HG02852 (cell line): ENCODE data around the gene SEMA3C.

Source experiments
- ATAC-seq: cut with Tn5 transposase; IDR thresholded peaks from one replicate; pipeline ENCODE4 v1.9.1; 2021; ENCODE audit warnings: mild to moderate bottlenecking, moderate library complexity; ENCODE audit not compliant: unreplicated experiment

Gene SEMA3C

DNA sequence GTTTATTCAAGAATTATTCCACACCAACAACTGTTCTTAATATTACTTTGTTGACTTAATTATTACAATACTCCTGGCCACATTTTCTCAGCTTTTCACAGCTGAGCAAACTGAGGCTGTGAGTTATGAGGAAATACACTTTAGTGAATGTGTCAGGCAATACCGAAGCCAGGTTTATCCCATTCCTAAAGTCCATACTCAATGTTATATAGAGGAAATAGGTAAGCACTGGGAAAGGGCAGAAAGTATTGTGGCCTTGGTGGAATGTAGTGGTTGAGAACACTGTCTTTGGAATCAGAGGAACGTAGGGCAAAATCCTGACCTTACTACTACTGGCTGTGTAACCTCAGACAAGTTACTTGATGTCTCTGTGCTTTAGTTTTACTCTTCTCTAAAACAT lies 169.6 kb downstream of the SEMA3C start:
- no peak for ATAC-seq

DNA sequence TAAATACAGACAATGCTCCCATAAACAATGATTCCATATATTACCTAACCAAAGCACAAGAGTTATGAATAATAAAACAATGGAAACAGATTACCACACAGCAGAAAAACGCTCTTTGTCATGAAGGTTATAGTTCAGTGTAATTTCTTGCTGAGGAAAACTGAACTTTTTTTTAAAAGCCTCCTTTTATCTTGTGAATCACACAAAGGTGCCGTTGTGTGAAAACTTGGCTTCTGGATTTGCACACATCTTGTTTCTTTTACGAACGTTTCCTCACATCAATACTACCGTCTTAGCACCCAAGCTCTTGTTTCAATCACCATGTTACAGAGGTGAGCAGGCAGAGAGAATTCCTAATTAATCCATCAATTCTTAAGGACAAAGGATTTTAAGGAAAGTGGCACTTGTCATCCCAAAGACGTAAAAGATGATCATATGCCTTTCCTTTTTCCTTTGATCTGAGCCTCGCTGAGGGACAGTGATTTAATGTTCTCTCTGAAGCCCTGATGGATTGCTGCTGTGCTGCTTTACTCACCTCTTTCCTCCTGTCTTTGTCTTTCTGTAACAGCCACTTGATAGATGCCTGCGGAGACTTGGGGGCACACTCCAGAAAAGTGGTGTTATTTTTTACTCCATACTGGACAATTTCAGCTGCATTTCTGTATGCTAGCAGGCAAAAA lies 170.3 kb downstream of the SEMA3C start:
- no peak for ATAC-seq

DNA sequence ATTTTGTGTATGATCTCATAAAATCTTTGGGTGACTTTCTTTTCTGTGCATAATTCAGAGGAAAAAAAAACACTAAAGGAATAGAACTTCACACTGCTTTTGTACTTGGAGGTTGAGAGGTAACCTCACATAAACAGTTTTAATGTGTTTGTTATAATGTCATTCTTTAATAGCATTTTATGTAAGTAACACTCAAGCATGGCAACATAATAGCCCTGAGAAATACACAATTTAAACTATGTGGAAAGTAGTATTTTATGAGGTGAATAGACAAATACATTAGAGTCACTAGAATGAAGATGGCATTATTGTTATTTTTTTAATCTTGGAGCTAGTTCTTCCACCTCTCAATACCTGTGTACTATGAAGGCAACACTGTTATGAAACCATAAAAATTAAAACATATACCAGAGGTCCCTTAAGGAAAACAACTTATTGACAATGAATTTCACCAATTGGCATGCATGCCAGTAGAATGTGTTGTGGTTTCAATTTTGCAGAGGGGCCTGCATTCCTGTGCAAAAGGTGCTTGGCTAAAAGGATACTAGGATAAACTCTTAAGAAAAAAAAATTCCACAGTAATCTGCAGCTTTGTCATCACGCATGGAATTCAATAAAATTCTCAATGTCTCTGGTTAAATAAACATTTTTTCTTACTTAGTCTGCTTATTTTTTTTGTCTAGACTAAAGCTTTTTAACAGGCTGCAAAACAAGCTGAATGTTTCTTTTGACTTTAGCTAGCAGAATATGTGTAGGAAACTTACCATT lies 177.9 kb downstream of the SEMA3C start:
- ATAC-seq: no peak

DNA sequence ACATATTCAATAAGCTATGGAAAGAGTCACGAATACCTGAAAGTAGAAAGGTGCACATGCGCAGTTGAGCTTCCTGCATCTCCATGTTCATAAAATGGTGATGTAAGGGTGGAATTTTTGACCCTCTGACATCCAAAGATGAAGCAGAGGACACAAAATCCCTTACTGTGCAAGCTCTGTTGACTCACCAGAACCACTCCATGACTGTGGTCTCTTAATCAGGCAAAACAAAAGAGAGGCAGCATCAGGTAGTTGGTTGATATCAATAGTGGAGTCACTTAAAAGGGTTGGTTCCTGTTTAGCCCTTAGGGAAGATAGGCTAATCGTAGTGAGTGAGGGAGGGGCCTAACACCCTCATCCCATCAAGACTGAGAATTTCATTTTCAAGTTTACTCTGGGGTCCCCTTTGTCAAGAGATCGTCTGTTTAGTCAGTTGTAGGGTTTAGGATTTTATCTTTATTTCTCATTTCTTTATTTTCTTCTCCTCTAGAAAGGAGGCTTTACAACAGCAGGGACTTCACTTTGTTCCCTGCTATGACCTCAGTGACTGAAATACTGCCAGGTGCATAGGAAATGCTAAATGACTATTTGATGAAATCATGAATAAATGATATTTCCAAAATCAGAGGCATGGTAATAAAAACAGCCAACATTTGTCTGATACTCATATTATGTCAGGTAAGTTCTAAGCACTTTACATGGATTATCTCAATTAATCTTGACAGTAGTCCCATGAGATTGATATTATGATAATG lies 182.3 kb downstream of the SEMA3C start:
- no peak for ATAC-seq

DNA sequence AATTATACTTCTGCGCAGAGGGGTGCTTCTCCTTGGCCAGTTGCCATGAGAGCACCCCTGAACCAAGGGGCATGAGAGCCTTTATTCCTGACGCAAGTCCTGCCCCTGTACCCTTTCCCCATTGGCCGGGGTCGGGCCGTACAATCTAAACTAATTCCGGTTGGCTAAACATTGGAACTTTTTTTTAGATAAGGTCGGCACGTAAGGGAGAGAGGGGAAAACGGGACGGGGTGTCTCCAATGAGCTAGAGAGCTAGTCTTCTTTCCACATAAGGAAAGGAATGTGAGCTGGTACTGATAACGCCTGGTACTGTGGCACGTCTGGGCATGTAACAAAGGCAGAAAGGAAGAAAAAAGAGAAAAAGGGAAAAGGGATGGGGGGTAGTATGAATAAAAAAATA lies 183.5 kb downstream of the SEMA3C start:
- no peak for ATAC-seq

DNA sequence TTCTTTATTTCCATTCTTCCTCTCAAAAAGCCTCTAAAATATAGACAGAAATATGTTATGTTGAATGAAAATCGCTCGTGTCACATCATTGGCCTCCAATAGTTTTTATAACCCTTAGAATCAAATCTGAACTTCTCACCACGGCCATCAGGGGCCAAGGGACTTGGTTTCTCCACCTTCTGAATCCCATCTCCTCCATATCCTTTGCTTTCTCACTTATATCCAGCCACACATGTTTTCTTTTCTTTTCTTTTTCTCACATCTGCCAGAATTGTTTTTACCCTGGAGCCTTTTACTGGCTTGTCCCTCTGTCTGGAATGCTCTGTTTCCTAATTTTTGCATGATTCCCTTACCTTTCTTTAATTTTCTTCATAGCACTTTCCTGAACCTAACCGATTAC lies 184.8 kb downstream of the SEMA3C start:
- ATAC-seq: no peak

DNA sequence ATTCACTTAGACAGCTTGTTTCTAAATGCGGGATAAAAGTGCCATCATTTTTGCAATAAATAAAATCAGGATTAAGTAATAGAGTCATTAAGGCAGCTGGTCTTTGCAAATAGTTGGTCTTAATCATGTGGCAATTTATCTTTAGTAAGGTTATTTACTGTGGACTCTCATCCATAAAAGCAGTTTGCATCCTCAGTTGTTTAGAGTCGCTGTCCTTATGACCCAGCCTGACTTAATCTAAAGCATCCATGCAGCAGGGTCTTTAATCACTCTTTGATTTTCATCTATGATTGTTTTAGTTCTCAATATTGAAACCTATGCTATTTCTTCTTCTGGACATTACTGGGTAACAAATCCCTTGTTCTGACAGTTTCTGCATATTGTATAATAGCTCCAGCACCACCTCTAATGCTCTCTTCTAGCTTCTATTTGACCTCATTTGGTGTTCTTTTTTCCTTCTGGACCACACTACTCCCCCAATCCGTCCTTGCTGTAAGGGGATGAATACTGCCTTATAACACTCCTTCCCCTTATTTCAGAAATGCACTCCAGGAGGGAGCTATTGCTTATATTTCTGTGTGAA lies 185.4 kb downstream of the SEMA3C start:
- ATAC-seq: no peak

DNA sequence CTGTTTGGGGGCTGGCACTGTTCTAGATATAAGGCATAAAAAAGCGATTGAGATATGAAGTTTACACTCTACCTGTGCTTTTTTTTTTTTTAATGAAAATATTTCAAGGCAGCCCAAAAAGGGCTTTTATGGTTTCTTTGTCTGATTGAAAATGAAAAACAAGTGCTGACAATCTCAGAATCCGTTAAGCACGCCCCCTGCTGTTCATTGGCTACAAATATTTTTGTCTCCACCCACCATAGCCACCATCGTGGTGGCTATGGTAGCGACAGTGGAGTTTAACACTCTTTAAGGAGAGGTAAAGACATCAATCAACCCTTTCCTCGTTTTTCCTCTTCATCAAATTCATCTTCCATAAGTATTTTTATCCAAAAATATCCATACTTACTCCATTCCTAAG lies 186.2 kb downstream of the SEMA3C start:
- ATAC-seq: no peak

DNA sequence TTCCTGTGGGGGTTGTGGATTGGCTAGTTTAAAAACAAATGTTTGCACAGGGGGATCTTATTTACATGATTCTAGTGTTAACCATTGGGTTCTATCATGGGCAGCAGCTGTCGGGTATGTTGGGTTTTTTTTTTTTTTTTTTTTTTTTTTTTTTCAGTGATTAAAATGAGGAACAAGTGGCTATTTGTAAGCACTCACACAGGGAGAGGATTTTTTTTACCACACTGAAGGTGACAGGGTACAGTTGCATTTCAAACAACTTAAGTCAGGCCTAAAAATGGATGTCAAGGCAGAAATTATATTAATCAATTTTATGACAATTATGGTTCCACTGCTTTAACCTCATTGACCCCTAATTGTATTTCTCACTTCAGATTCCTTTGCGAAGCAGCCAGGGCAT lies 187.6 kb downstream of the SEMA3C start:
- no peak for ATAC-seq

DNA sequence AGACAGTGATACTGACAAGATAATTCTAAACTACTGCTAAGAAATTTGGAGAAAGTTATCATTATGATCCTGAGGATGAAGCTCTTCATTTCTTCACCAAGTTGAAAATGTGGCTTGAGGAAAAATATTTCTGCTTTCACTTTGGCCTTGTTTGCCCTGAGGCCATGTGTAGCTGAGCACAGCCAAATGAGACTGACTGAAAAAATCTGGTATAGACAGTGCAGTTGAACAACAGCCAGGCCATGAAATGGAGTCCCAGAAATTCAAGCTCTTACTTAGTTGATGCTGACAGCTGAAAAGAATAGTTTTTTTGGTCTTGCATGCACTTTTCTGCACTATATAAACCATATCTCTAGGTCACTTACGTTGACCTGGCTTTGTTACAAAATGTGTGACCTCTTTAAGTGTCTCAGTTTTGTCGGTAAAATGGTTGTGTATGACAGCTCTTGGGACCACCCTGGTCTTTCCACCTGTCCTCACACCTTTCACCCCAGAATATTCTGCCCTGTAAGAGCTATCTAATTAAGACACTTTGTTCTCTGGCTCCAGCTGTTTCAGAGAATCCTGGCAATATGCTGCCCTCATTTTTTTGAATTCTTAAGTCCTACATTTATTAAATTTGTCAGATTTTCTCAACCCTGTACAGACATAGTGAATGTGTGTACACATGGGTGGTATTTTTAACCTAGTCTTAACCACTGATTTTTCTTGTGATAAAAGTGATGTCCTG lies 189.1 kb downstream of the SEMA3C start:
- ATAC-seq: no peak

DNA sequence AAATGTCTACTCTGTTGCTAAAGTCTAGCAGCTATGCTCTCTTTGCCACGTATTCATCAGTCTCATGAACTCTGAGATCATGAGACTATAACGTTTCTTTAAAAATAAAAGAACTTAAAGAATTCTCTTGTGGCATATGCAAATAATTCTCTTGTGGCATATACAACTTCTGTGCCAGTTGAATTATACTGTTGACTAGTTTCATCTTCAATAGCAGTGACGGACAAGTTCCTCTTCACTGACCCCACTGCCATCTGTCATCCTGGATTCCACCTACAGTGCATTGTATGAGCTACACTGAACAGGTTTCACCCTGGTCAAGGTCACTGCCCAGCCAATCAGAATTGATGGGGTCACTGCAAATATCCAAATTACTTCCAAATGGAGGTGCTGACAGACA lies 192.2 kb downstream of the SEMA3C start:
- no peak for ATAC-seq

DNA sequence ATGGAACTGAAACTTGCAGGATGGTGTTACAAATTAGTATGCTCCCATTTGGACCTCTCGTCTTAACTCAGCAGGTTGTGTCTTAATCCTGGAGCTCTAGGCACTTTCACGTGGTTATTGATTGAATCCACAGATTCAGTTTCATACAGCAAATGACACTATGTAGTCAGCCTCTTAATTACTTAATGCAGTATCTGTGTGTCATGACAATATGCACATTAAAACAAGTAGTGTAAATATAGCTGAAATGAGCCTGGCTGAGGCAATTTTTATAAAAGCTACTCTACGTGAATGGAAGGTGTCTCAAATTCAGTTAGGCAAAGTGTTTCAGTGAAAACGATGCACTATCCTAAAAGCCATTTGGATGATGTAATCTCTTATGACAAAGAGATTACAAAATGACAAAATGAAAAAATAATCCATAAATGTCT lies 193.7 kb downstream of the SEMA3C start:
- no peak for ATAC-seq

DNA sequence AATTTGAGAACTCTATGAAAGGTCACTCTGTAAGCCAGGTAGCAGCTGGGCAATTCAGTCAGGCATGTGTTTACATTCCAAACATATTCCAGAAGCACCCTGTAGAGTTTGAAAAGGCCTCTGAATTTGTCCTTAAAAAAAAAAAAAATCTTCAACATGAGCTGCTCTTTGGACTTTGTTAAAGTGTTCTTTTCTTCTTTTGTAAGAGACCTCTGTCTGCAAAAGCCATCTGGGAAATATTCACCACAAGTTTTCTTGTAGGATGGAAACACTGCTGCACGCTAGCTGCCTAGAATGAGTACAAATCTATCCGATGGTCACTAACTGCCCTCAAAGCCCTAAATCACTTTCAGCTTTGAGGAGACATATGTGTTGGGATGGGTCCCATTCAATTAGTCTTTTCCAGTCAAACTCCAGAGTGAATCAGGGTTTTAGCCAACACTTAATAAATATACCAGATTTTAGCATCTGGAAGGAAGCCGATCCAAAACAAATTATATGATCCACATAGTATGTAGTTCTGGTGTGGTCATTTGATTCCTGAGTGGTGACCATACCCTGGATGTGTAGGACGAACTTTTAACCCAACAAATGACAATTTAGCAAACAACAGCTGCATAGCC lies 194.5 kb downstream of the SEMA3C start:
- ATAC-seq: no peak

DNA sequence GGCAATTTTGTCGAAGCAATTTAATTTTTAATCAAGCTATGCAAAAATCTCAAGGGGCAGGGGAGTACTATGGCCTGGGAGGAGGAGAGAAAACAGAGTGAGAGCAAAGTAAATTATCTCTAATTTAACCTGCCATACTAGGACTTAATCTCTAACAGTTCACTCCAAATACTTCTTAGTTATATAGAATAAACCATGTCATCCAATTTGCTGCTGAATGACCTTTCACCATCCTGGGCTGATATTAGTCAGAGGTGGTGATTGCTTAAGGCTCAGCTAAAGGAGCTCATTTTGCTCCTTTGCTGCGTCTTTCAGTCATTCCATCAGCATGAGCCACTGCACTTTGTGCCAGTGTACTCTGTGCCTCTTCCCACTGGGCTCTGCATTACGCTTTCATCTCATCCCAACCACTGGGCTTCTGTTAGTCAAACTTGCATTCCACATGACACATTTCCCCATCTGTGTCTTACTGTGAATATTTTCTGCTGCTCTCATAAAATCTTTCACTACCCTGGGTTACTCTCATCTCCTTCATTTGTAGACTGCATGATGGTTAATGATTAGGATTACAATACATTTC lies 196.1 kb downstream of the SEMA3C start:
- no peak for ATAC-seq

DNA sequence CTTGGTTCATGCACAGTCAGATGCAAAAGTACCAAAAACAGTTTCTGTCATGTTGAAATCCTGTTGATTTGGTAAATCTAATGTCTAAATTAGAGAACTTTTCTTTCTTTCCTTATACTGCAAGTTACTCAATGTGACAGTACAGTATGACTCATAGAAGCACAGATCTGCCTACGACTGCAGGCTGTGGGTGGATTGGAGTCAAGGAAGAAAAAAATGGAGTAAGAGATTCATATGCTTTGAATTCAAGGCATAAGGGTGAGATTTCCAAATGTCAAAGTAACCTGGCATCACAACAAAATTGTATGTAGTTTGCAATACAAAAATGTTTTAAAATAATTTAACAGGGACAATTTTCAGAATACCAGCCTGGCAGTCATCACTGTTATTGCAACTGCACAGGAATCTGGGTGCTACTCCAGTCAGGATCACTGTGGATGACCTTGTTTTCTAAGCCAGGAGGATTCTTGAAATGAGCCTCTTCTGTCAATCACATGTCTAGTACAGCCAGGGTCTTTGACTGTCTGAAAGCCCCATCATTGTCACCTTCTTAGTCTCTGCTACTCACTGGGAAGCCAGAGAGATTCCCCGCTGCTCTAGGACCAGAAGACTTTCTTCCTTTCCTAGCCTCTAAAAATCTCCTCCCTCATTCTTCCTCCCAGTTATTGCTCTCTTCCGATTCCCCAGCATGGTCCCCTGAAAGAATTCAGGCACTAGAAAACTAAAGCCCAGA lies 196.8 kb downstream of the SEMA3C start:
- ATAC-seq: no peak

DNA sequence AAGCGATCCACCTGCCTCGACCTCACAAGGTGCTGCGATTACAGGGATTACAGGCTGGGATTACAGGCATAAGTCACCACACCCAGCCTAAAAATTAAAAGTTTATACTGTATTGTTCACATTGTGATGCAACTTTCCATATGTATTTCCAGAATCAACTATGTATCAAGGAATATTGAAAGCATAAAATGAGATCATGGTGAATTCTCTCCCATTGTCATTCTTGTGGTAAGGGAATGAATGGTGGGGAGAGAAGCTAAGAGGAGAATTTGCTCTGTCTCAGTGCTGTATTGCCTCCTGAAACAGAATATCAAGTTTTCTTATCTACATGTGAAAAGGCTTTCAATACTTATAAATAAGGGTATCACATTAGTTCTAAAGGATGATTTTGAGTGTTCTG lies 198.7 kb downstream of the SEMA3C start:
- ATAC-seq: no peak

DNA sequence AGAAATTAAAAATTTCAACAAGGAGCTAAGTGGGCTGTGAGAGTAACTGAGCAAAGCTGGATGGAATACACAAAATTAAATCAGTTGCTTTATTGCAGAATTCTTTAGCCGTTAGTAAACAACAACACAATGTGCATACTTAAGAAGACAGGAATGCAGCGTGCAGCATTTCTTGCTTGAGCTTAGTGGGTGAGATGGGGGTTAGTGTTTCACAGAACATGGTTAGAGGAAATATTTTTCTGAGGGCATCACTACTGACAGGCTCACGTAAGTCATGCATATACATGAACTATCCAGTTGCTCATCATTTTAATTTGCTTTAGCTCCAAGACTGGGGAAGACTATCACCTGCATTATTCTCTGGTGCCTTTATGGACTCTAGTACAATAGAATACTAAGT lies 199.6 kb downstream of the SEMA3C start:
- no peak for ATAC-seq

DNA sequence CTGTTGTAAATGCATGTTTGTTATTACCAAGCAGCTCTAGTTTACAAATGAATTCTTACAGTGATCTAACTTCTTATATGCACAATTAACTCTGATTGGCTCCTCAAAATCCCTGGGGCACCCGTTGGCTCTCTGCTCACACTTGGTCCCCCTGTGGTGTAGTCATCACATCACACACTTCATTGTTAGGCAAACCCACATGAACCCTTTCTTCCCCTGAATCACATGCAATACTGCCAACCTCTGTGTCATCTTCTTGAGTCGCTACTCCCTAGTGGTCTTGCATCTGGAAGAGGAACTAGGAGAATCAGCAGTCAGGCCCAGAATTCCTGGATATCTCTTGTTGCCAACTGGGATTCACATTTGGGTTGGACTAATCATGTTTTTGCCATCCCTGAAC lies 207.3 kb downstream of the SEMA3C start:
- no peak for ATAC-seq

DNA sequence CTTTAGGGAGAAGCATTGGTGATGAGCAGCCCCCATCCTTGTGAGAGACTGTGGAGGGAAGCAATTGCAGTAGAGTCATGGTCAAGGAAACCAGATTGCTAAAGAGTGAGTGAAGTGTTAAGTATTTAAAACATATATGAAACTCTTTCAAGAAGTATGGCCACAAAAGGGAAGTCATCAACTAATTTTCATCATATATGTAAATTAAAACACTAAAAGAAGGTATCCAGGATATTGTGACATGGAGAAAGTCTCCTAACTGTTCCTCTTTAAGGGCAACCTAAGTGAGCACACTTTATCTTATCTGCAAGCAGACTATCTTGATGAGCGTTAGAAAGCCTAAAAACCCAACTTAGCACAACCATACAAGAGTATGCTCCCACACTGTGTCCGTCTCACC lies 210.7 kb downstream of the SEMA3C start:
- no peak for ATAC-seq
